Upper lobe of right lung (tissue), 1 donor: ENCODE results near the gene SNAPC2. TPM values are rescaled to one million over a fixed set of nuclear protein-coding genes. Genes with fewer than 3 reads are reported as not detected.

ENCODE experiments used
- ATAC-seq: fragments of 200-7000 bp; cut with Tn5 transposase; one replicate; pipeline ENCODE4 v1.9.1; 2020; ENCODE audit warnings: mild to moderate bottlenecking, moderate library complexity
- DNase-seq: peaks from one replicate; pipeline ENCODE4 v3.0.0-alpha.2; 2020
- H3K27ac ChIP-seq: fragments of 200-600 bp; one replicate; pipeline ENCODE4 v1.8.0; 2022
- H3K27me3 ChIP-seq: fragments of 200-600 bp; one replicate; pipeline ENCODE4 v1.8.0; 2022; ENCODE audit warnings: mild to moderate bottlenecking
- H3K36me3 ChIP-seq: fragments of 200-600 bp; one replicate; pipeline ENCODE4 v1.8.0; 2022
- H3K4me1 ChIP-seq: fragments of 200-600 bp; one replicate; pipeline ENCODE4 v1.8.0; 2022
- H3K4me3 ChIP-seq: fragments of 200-600 bp; one replicate; pipeline ENCODE4 v1.8.0; 2022; ENCODE audit warnings: mild to moderate bottlenecking
- H3K9me3 ChIP-seq: fragments of 200-600 bp; one replicate; pipeline ENCODE4 v1.8.0; 2022
- intact Hi-C: fragments of 100-400 bp; cut with DNase I; formaldehyde crosslinking; loops from one replicate; pipeline ENCODE4 v1.11.0; 2022
- total RNA-seq: library from RNA; stranded (reverse); fragmentation: NEBNext Ultra II Directional; extraction: Animal tissue kit (Norgen Biotek cat#: 25700); gene quantifications from one replicate; pipeline ENCODE4 v1.2.1, GENCODE V29; 2021
- TF ChIP-seq, protein P1 (sequence below): fragments of 200-600 bp; IDR thresholded peaks from one replicate; pipeline ENCODE4 v1.8.0; 2022; ENCODE audit warnings: antibody characterized with exemption
- donor health status: DM: no; HTN: yes; CAD: no; lungs with severe emphysema.

SNAPC2 gene
- total RNA-seq, 1 donor from 2014 or later: 28.9 TPM

DNA sequence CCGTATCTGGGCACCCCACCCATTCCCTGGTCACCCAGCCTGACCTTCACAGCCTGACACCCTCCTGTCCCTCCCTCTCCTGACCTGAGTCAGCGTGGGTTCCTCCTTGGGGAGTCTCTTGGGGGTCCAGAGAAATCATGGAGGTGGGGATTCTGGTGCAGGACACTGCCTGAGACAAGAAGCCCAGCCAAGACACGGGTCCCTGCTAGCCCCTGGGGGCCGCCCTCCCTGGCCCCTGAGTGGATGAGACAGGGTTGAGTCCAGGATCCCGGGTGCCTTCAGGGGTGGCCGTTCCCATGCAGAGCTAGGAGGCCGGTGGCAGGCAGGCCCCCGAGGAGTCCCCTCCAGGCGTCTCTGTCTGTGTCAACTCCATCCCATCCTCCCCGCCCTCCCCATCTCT is 14.9 kb upstream of the SNAPC2 start:
- no peak overlapping the region for H3K27ac ChIP-seq
- ATAC-seq (no peak), DNase-seq (no peak)
- H3K36me3 ChIP-seq: peaks cover 10% of the 10 kb centered on the region
- intact Hi-C loops: no loop called here
- H3K4me3 ChIP-seq: no peak overlapping the region
- TF ChIP-seq, protein P1, sequence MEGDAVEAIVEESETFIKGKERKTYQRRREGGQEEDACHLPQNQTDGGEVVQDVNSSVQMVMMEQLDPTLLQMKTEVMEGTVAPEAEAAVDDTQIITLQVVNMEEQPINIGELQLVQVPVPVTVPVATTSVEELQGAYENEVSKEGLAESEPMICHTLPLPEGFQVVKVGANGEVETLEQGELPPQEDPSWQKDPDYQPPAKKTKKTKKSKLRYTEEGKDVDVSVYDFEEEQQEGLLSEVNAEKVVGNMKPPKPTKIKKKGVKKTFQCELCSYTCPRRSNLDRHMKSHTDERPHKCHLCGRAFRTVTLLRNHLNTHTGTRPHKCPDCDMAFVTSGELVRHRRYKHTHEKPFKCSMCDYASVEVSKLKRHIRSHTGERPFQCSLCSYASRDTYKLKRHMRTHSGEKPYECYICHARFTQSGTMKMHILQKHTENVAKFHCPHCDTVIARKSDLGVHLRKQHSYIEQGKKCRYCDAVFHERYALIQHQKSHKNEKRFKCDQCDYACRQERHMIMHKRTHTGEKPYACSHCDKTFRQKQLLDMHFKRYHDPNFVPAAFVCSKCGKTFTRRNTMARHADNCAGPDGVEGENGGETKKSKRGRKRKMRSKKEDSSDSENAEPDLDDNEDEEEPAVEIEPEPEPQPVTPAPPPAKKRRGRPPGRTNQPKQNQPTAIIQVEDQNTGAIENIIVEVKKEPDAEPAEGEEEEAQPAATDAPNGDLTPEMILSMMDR: no peak
- peaks cover 22% of the 10 kb centered on the region for H3K4me1 ChIP-seq
- no peaks in the 10 kb centered on the region for H3K9me3 ChIP-seq
- H3K27me3 ChIP-seq: no peaks in the 10 kb centered on the region

DNA sequence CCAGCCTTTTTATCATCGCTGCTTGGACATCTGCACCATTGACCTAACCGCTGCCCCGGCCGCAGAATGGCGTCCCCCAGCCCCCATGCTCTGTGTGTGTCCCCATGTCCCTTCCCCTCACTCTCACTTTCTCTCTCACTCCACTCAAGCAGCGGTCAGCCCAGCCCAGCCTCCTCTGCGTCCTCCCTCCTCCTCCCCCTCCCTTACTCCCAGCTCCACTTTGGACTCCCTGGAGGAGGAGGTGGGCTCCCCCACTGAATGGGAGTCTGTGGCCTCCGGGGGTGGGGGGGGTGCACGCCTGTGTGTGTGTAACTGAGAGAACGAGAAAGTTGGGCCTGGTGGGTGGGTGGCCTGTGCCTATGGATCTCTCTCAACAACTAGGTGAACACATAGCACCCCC is 14.3 kb upstream of the SNAPC2 start:
- Histone ChIP-seq H3K4me1 (peaks cover 22% of the 10 kb centered on the region), H3K27ac (no peak overlapping the region), H3K4me3 (no peak overlapping the region), H3K36me3 (peaks cover 16% of the 10 kb centered on the region), H3K27me3 (no peaks in the 10 kb centered on the region), H3K9me3 (no peaks in the 10 kb centered on the region)
- ATAC-seq: no peak
- no peak for DNase-seq
- intact Hi-C loops: no loop called here
- TF ChIP-seq, protein P1: no peak

DNA sequence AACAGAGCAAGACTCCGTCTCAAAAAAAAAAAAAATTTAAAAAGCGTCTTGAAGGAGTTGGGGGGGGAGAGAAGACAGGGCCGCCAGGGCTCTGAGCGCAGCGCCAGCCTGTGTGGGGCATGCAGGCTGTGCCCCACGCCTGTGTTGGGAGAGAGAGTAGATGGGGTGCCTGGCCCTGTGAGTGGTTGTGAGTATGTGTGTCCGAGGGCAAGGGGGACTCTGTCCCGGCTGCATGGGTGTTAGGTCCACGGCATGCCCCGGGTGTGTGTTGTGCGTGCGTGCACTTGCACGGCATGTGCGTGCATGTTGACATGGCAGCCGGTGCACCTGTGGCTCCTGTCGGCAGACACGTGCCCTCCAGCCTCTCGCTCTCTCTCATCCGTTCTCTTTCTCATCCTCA is 13.0 kb upstream of the SNAPC2 start:
- intact Hi-C loops: no loop called here
- Histone ChIP-seq H3K4me3 (no peak overlapping the region), H3K36me3 (peaks cover 29% of the 10 kb centered on the region), H3K27ac (no peak overlapping the region), H3K27me3 (no peaks in the 10 kb centered on the region), H3K9me3 (no peaks in the 10 kb centered on the region), H3K4me1 (peaks cover 22% of the 10 kb centered on the region)
- no peak for DNase-seq
- TF ChIP-seq, protein P1: no peak
- no peak for ATAC-seq

DNA sequence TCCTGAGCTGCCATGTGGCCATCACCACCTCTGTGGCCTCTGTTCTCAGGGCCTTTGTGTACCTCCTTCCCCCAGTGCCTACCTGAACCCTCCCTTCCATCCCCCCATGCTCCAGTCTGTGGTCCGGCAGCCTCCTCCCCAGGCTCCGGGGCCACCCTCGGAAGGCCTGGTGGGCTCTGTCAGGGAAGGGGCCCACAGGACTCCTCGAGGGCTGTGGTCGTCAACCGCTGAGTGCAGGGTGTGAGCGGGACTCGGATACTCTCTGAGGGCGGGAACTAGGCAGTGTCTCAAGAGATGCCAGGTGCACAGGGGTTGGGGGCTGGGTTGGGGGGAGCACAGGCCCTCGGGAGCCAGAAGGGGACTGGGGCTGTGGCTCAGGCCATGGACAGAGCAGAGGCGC is 12.6 kb upstream of the SNAPC2 start:
- TF ChIP-seq, protein P1: no peak
- Histone ChIP-seq H3K4me3 (no peak overlapping the region), H3K27me3 (no peaks in the 10 kb centered on the region), H3K4me1 (peaks cover 19% of the 10 kb centered on the region), H3K27ac (no peak overlapping the region), H3K36me3 (peaks cover 33% of the 10 kb centered on the region), H3K9me3 (no peaks in the 10 kb centered on the region)
- intact Hi-C loops: no loop called here
- DNase-seq (peak; percentile 64), ATAC-seq (no peak)

DNA sequence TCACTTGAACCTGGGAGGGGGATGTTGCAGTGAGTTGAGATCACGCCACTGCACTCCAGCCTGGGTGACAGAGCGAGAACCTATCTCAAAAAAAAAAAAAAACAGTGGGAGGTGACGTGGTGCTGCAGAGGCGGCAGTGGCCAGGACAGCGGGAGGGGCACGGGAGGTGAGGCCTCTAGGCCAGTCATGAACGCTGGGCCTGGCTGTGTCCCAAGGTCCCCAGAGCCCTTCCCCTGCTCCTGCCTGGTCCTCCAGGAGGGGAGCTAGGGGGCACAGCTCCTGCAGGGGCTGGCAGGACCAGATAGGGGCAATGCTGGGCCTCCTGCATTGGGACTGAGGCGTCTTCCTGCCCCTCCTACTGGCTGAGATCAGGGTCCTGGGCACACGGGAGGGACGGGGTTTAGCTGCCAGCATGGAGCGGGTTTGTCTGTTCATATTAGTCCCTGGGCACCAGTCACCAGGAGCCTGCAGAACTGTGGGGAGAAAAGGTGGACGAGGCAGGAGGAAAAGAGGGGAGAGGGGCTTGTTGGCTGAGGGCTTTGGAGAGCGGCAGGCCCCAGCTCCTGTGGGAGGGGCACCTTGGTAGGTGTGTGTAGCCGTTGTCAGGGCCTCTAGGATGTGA is 11.9 kb upstream of the SNAPC2 start:
- intact Hi-C loops: no loop called here
- Histone ChIP-seq H3K4me1 (peaks cover 14% of the 10 kb centered on the region), H3K36me3 (peaks cover 39% of the 10 kb centered on the region), H3K27ac (no peak overlapping the region), H3K4me3 (no peak overlapping the region), H3K9me3 (no peaks in the 10 kb centered on the region), H3K27me3 (no peaks in the 10 kb centered on the region)
- peak; percentile 61 for DNase-seq
- TF ChIP-seq, protein P1: no peak
- no peak for ATAC-seq
